ENCODE measurements around the gene DCAF12.

The DCAF12 gene

DNA sequence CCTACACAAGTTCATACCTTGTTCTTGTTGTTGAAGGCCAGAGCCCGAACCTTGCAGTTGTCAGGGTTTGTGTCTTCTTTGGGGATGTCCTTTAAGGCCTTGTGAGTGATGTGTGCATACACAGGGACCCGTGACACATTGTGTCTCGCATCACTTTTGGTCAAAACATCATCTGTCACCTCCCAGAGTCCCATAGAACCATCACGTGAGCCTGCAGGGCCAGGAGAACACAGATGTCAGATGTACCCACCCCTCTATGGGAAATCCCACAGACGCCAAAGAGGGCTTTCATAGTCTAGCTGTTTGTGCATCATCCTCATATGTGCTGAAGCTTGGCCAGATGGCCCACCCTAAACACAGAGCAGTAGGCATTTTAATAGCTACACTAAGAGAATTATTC, 28.2 kb downstream of the DCAF12 start:
- Mint-ChIP-seq H3K36me3 (ENCODE audit: low read depth) (peaks cover 29% of the 10 kb centered on the region), H3K9me3 (no peaks in the 10 kb centered on the region), H3K4me3 (no peak overlapping the region), H3K4me1 (peaks cover 2% of the 10 kb centered on the region), H3K27me3 (no peaks in the 10 kb centered on the region), H3K27ac (no peak overlapping the region)
- ATAC-seq = no peak
- DNase-seq = no peak

DNA sequence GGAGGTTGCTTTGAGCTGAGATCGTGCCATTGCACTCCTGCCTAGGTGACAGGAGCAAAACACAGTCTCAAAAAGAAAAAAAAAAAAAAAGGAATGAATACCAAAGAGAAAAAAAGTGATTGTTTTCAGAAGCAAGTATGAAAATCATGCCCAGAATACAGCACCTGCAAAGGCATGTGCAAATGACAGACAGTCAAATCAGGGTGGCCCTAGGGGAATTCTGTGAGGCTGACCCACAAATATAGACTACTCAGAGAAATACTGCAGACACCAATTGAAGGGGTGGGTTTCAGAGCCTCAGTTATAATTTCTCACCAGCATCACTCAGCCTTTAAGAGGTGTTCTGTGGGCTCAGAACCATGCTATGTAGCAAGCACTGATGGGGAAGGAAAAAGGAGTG, 28.6 kb downstream of the DCAF12 start:
- H3K27me3 Mint-ChIP-seq = no peaks in the 10 kb centered on the region
- peaks cover 33% of the 10 kb centered on the region for H3K36me3 Mint-ChIP-seq (ENCODE audit: low read depth)
- no peak overlapping the region for H3K4me3 Mint-ChIP-seq
- peaks cover 6% of the 10 kb centered on the region for H3K4me1 Mint-ChIP-seq
- no peak overlapping the region for H3K27ac Mint-ChIP-seq
- no peaks in the 10 kb centered on the region for H3K9me3 Mint-ChIP-seq
- no peak for ATAC-seq
- DNase-seq = no peak

GRCh38 chr9:34096751-34097150, 29.7 kb downstream of the DCAF12 start:
- Mint-ChIP-seq H3K4me3 (no peak overlapping the region), H3K9me3 (no peaks in the 10 kb centered on the region), H3K27me3 (no peaks in the 10 kb centered on the region), H3K4me1 (peaks cover 17% of the 10 kb centered on the region), H3K27ac (no peak overlapping the region), H3K36me3 (ENCODE audit: low read depth) (peaks cover 36% of the 10 kb centered on the region)
- no peak for ATAC-seq
- no peak for DNase-seq

DNA sequence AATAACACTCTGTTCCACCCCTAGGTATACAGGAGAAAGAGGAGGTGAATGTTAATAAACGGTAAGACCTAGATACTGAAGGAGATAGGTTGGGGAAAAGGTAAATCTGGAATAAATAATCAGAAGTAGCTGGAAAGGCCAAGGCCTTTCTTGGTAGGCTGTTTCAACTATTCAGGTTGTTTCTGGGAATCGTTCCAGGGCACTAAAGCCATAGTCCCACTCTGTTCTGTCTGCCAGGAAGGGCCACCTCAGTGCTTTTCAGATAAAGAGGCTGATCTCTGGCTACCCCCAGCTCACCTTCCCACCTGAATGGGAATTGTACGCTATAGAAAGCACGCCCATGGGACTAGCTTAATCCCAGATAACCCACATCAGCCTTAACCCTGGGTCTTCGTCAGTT, 32.9 kb downstream of the DCAF12 start:
- H3K4me1 Mint-ChIP-seq = peaks cover 30% of the 10 kb centered on the region

DNA sequence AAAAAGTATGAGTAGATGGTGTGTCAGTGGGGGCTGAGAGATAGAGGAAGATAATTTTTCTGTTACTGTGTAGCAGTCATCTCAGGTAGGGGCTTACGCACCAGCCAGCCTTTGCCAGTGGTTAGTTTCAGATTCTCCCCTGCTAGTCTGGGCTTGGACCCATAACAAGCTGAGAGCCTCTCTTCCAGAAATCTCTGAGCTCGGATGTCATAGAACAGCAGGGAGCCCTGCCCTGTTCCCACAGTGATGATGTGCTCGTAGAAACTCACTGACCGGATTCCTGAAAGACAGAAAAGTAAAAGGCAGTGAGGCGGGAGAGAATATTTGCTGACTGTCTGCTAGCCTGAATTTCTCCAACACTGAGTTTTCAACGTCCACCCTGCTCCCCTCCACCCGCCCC, 37.2 kb downstream of the DCAF12 start:
- Mint-ChIP-seq H3K27ac (peak overlapping the region; percentile 72), H3K27me3 (no peaks in the 10 kb centered on the region), H3K36me3 (ENCODE audit: low read depth) (peaks cover 43% of the 10 kb centered on the region), H3K9me3 (no peaks in the 10 kb centered on the region), H3K4me3 (no peak overlapping the region), H3K4me1 (peaks cover 40% of the 10 kb centered on the region)
- ATAC-seq = no peak
- DNase-seq = no peak

More for the DNA sequence above, 32.9 kb downstream of the DCAF12 start:
- Mint-ChIP-seq H3K27me3 (no peaks in the 10 kb centered on the region), H3K9me3 (no peaks in the 10 kb centered on the region), H3K4me3 (no peak overlapping the region), H3K36me3 (ENCODE audit: low read depth) (peaks cover 54% of the 10 kb centered on the region), H3K27ac (peak overlapping the region; percentile 76)
- no peak for DNase-seq
- no peak for ATAC-seq

DNA sequence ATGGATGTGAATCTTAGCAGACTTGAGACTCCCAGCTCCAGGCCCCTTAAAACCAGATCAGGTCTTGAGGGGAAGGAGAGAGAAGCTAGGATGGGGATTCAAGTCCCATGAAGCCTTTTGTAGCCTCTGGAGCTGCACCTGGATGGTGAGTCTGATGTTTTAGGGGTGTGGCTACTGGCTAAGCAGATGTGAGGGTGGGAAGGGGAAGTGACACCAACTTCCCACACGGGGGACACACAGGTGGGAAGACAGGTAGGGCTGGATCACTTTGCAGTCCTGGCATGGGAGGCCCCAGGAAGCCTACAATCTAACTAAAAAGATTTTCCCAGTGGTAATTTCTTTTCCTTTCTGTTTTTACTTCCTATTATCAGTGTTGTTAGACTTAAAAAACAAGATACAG, 39.1 kb downstream of the DCAF12 start:
- Mint-ChIP-seq H3K27ac (no peak overlapping the region), H3K4me3 (no peak overlapping the region), H3K27me3 (no peaks in the 10 kb centered on the region), H3K4me1 (peaks cover 29% of the 10 kb centered on the region), H3K36me3 (ENCODE audit: low read depth) (peaks cover 35% of the 10 kb centered on the region), H3K9me3 (no peaks in the 10 kb centered on the region)
- ATAC-seq = no peak
- DNase-seq = no peak

- Mint-ChIP-seq H3K9me3 (no peaks in the 10 kb centered on the region), H3K4me3 (no peak overlapping the region), H3K27ac (no peak overlapping the region), H3K4me1 (peaks cover 24% of the 10 kb centered on the region), H3K36me3 (ENCODE audit: low read depth) (peaks cover 30% of the 10 kb centered on the region), H3K27me3 (no peaks in the 10 kb centered on the region)
- ATAC-seq = no peak
- no peak for DNase-seq
Measured at GRCh38 chr9:34086864-34087263, 39.6 kb downstream of the DCAF12 start.

DNA sequence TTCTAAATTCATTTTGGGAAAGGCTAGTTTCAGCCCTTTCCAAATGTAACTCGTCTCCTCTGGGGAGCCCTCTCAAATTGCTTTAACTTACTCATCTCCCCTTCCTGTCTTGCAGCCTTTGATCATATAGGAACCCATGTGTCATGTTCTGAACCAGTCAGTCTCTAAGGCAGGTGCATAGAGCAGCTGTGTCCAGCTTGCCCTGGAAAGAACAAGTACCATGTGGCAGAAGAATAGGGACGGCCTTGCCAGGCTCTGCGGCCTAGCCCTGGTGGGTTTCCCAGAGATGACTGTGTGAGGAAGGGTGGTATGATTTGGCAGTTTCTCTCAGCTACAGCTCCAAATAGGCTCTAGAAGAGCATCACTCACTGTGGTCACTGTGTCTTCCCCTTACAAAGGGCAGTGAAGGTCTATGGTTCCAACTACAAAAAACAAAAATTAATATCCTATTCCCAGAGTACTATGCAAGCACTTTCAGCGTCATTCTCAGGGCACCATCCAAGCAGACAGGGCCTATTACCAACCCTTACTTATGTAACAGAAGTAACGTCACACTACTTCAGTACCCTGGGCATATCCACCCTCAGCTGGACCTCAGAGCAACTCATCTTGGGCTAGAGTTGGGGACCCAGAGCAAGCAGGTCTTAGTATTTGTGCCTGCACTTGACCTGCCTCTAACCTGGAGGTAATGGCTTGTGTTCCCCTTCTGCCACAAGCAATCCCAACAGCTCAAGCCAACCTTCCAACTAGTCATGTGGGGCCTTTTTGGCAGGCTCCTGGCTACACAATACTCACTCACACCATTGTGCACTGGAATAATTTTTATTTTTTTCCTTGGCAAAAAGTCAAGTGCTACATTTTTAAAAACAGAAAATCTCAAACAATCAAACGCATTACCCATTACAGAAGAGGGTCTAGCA, 40.7 kb downstream of the DCAF12 start:
- H3K4me3 Mint-ChIP-seq = no peak overlapping the region
- peak; percentile 88 for ATAC-seq
- peak overlapping the region; percentile 27 for H3K27ac Mint-ChIP-seq
- DNase-seq = no peak
- H3K9me3 Mint-ChIP-seq = no peaks in the 10 kb centered on the region
- no peaks in the 10 kb centered on the region for H3K27me3 Mint-ChIP-seq
- H3K4me1 Mint-ChIP-seq = peaks cover 19% of the 10 kb centered on the region
- H3K36me3 Mint-ChIP-seq (ENCODE audit: low read depth) = peaks cover 20% of the 10 kb centered on the region

DNA sequence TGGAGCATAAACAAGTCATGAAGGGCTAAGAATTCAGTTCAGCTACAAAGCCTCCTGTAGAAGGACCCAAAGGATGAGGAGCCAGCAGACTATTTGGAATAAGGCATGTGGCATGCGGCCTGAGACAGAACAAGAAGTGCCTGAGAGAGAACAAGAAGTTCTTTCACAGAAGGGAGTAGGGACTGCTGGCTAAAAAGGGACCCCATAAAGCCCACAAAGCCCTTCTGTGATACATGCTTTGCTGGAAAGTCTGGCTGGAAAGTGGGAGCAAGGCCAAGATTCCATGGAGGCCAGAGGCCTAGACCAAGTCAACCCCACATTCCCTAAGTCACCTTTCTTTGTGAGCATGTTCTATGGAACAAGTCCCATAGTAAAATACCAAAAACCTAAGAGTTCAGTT, 41.9 kb downstream of the DCAF12 start:
- no peaks in the 10 kb centered on the region for H3K27me3 Mint-ChIP-seq
- H3K27ac Mint-ChIP-seq = no peak overlapping the region
- H3K9me3 Mint-ChIP-seq = no peaks in the 10 kb centered on the region

GRCh38 chr9:34079181-34079580, 47.3 kb downstream of the DCAF12 start:
- Mint-ChIP-seq H3K36me3 (ENCODE audit: low read depth) (no peaks in the 10 kb centered on the region), H3K4me1 (no peaks in the 10 kb centered on the region), H3K4me3 (no peak overlapping the region), H3K27ac (no peak overlapping the region), H3K9me3 (no peaks in the 10 kb centered on the region), H3K27me3 (no peaks in the 10 kb centered on the region)
- DNase-seq (no peak), ATAC-seq (no peak)

More for the DNA sequence above, 41.9 kb downstream of the DCAF12 start:
- DNase-seq = no peak
- Mint-ChIP-seq H3K36me3 (ENCODE audit: low read depth) (peaks cover 18% of the 10 kb centered on the region), H3K4me3 (no peak overlapping the region), H3K4me1 (peaks cover 17% of the 10 kb centered on the region)
- no peak for ATAC-seq

DNA sequence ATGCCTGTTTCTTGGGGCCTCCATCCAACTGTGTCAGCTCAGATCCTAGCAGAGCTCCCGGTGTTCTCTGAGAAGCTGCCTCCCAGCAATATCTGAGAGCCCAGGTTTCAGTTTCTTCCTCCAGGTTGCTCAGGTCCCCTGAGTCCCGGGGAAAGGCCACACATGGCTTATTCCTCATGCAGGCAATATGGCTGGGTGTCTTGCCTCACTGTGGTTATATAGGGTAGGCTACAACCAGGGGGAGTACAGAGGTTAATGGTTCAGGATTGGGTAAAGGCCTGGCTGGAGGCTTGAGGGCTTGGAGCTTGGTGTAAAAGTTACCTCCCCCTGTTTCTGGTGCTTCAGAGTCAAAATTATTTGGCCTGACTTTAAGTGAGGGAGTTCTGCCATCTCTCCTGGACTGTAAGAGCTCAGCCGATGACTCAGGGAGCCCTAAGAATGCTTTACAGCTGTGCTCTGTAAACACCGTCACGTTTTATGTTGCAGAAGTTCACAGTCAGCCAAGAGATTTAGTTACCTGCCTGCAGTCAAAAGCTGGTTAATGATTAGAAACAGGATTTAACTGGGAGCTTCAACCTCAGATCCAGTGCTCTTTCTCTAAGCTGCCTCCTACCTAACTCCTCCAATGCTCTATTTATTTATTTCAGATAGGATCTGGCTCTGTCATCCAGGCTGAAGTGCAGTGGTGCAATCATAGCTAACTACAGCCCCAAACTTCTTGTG, 53.5 kb downstream of the DCAF12 start:
- H3K27ac Mint-ChIP-seq = peak overlapping the region; percentile 26
- H3K4me3 Mint-ChIP-seq = no peak overlapping the region
- no peak for ATAC-seq
- no peaks in the 10 kb centered on the region for H3K36me3 Mint-ChIP-seq (ENCODE audit: low read depth)
- H3K9me3 Mint-ChIP-seq = no peaks in the 10 kb centered on the region
- H3K27me3 Mint-ChIP-seq = no peaks in the 10 kb centered on the region
- no peaks in the 10 kb centered on the region for H3K4me1 Mint-ChIP-seq
- no peak for DNase-seq

DNA sequence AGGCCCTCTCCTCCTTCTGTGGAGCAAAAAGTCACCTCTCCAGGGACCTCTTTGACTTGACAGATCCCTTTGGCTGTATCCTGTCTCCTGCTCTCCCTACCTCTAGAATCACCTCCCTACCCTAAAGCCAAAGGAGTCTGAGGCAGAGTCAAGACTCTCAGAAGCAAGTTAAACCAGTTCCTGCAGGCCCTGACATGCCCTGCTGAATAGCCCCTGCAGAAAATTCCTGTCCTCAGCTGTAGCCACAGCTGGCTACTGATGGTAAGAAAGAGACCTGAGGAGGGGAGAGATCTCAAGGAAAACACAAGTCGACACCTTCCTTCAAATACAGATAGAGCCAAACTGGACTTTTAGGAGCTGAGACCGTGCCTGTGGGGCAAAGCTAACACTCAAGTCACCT, 54.1 kb downstream of the DCAF12 start:
- H3K4me1 Mint-ChIP-seq = no peaks in the 10 kb centered on the region
- H3K36me3 Mint-ChIP-seq (ENCODE audit: low read depth) = no peaks in the 10 kb centered on the region
- ATAC-seq (no peak), DNase-seq (no peak)
- no peaks in the 10 kb centered on the region for H3K9me3 Mint-ChIP-seq
- H3K4me3 Mint-ChIP-seq = no peak overlapping the region
- H3K27ac Mint-ChIP-seq = no peak overlapping the region
- no peaks in the 10 kb centered on the region for H3K27me3 Mint-ChIP-seq

GRCh38 chr9:34070606-34071324, 55.7 kb downstream of the DCAF12 start:
- Mint-ChIP-seq H3K27ac (no peak overlapping the region), H3K36me3 (ENCODE audit: low read depth) (no peaks in the 10 kb centered on the region)

DNA sequence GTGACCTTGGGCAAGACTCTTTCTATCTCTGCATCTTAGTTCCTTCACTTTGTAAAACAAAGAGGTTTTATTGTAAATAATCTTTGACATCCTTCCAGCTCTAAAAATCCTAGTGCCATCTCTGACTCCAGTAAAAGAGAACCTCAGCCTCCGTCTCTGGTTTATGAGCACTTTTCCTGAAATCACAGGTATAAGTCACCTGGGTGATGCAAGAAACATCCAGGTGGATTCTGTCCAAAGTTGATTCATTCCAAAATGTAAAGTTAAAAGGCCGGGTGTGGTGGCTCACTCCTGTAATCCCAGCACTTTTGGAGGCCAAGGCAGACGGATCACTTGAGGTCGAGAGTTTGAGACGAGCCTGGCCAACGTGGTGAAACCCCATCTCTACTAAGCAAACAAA, 56.7 kb downstream of the DCAF12 start:
- no peaks in the 10 kb centered on the region for H3K36me3 Mint-ChIP-seq (ENCODE audit: low read depth)
- no peaks in the 10 kb centered on the region for H3K9me3 Mint-ChIP-seq
- no peak for ATAC-seq
- H3K27me3 Mint-ChIP-seq = no peaks in the 10 kb centered on the region
- H3K4me1 Mint-ChIP-seq = no peaks in the 10 kb centered on the region
- no peak overlapping the region for H3K4me3 Mint-ChIP-seq
- no peak overlapping the region for H3K27ac Mint-ChIP-seq
- no peak for DNase-seq

More at GRCh38 chr9:34070606-34071324, 55.7 kb downstream of the DCAF12 start:
- DNase-seq (no peak), ATAC-seq (no peak)
- Mint-ChIP-seq H3K9me3 (no peaks in the 10 kb centered on the region), H3K27me3 (no peaks in the 10 kb centered on the region), H3K4me1 (no peaks in the 10 kb centered on the region), H3K4me3 (no peak overlapping the region)

Measured in activated naive CD8-positive, alpha-beta T cell treated with anti-CD3 and anti-CD28 coated beads, Interleukin-2, amount 50 U/mL, for 24 hours (primary cell).